SK-N-SH treated with all-trans-retinoic acid at 6 μM for 48 hours (cell line): ENCODE results near the gene GPR137C.

Source experiments
- ARNTL ChIP-seq: fragments of 450-650 bp; formaldehyde crosslinking; IDR thresholded peaks from 2 replicates; pipeline ENCODE4 v1.5.0; 2020; ENCODE audit warnings: low read depth, mild to moderate bottlenecking, moderate library complexity, borderline replicate concordance
- GLIS3 ChIP-seq: fragments of 250-450 bp; sonication (Bioruptor Pico); IDR thresholded peaks from 2 replicates; pipeline ENCODE4 v1.5.0; 2020; ENCODE audit warnings: mild to moderate bottlenecking, moderate library complexity
- RARB ChIP-seq: fragments of 250-450 bp; sonication (Bioruptor Pico); IDR thresholded peaks from 2 replicates; pipeline ENCODE4 v1.8.0; 2021; ENCODE audit warnings: mild to moderate bottlenecking, moderate library complexity
- SNAI2 ChIP-seq: fragments of 250-450 bp; sonication (Bioruptor Pico); IDR thresholded peaks from 2 replicates; pipeline ENCODE4 v1.5.0; 2020; ENCODE audit warnings: mild to moderate bottlenecking, moderate library complexity
- TCF4 ChIP-seq: fragments of 250-450 bp; sonication (Bioruptor Pico); IDR thresholded peaks from 2 replicates; pipeline ENCODE4 v1.8.0; 2021; ENCODE audit warnings: mild to moderate bottlenecking, moderate library complexity, borderline replicate concordance
- ZNF8 ChIP-seq: fragments of 450-650 bp; formaldehyde crosslinking; IDR thresholded peaks from 2 replicates; pipeline ENCODE4 v1.5.0; 2020; ENCODE audit warnings: mild to moderate bottlenecking, moderate library complexity
- TF ChIP-seq, protein P1 (sequence below): fragments of 250-450 bp; sonication (Bioruptor Pico); IDR thresholded peaks from 2 replicates; pipeline ENCODE4 v1.5.1; 2021; ENCODE audit warnings: mild to moderate bottlenecking, moderate library complexity

DNA sequence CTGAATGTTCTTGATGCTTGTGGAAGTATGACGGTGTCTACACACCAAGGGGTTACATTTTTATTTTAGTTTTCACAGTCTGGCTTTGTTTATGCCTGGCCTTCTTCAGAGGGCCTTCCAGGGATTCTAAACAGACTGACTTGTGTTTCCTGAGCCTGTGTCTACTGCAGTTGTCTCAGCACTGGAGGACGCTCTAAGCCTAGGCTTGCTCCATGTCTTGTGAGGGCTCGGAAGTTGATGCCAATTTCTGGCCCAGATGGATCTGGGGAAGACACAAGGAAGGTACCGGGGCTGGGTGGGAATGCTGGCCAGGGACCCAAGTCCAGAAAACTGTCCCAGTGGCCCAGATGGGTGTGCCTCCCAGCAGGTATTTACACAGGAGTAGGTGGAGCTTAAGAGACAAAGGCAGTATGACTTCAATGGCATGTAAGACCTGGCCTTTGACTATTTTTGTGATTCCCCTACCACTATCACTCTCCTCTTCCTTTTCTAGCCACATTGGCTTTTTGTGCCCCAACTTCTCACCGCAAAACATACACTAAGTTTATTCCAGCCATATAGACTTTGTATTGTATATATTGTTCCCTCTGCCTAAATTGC lies 56.9 kb downstream of the GPR137C start:
- TF ChIP-seq GLIS3 (CRISPR knock-in tag) (no peak), ARNTL (CRISPR knock-in tag) (no peak), TCF4 (CRISPR knock-in tag) (no peak), ZNF8 (no peak), SNAI2 (no peak), RARB (CRISPR knock-in tag) (no peak)
- TF ChIP-seq, protein P1, sequence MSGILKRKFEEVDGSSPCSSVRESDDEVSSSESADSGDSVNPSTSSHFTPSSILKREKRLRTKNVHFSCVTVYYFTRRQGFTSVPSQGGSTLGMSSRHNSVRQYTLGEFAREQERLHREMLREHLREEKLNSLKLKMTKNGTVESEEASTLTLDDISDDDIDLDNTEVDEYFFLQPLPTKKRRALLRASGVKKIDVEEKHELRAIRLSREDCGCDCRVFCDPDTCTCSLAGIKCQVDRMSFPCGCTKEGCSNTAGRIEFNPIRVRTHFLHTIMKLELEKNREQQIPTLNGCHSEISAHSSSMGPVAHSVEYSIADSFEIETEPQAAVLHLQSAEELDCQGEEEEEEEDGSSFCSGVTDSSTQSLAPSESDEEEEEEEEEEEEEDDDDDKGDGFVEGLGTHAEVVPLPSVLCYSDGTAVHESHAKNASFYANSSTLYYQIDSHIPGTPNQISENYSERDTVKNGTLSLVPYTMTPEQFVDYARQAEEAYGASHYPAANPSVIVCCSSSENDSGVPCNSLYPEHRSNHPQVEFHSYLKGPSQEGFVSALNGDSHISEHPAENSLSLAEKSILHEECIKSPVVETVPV (CRISPR knock-in tag) = no peak
